Femur (tissue), 1 donor: ENCODE data around the gene TMEM203.
A peak's percentile ranks its signal among the peaks of the same experiment; 100 is the strongest.

ENCODE experiments used
- DNase-seq: peaks from one replicate; pipeline ENCODE4 v3.0.0-alpha.2; 2017

Gene TMEM203

DNA sequence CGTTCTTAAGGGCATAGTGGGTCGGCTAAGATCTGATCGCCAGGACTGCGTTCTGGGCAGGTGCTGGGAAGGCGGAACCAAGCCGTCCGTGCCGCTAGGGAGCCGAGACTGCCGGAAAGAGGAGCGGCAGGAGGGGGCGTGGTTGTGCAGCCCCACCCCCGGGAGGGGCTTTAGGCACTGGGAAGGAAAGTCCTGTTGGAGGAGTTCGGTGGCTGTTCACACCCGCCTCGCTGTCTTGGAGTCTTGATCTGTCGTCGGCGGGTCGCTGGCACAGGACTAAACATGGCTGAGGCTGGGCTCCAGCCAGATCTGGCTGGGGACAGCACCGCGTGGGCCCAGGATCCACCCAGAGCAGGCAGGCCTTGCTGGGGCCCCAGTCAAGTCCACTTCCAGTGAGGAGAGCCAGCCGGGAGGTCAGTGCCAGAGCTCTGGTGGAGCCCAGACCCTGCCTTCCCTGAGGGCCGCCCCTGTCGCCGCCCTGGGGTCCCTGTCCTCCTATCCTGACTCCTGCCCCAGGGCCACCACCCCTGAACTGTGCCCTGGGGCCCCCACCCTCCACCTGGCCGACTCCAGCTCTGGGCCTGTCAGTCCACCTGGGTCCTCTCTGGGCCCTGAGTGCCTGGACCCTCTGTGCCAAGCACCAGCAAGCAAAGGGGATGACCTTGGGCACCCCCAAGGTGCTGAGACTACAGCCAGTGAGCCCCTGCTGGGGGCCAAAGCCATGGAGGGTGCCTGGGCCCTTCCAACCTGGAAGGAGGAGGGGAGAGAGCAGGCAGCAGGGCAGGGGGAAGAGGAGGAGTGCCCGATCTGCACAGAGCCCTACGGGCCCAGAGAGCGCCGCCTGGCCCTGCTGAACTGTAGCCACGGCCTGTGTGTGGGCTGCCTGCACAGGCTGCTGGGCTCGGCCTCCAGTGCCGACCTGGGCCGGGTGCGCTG is 12.1 kb upstream of the TMEM203 start:
- DNase-seq = no peak

GRCh38 chr9:137216188-137216965 is 10.9 kb upstream of the TMEM203 start:
- no peak for DNase-seq

- DNase-seq = no peak
Observed at GRCh38 chr9:137215196-137215986, 9.9 kb upstream of the TMEM203 start.

DNA sequence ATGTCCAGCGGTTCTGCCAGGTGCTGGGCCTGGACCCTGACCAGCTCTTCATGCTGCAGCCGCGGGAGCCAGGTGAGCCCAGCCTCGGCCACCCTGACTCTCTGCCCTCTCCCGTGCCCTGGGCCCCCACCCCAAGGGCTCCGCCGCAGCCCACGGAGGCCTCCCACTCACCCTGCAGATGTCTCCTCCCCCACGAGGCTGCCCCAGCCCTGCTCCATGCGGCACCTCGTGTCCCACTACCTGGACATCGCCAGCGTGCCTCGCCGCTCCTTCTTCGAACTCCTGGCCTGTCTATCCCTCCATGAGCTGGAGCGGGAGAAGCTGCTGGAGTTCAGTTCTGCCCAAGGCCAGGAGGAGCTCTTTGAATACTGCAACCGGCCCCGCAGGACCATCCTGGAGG is 9.2 kb upstream of the TMEM203 start:
- DNase-seq = no peak

DNA sequence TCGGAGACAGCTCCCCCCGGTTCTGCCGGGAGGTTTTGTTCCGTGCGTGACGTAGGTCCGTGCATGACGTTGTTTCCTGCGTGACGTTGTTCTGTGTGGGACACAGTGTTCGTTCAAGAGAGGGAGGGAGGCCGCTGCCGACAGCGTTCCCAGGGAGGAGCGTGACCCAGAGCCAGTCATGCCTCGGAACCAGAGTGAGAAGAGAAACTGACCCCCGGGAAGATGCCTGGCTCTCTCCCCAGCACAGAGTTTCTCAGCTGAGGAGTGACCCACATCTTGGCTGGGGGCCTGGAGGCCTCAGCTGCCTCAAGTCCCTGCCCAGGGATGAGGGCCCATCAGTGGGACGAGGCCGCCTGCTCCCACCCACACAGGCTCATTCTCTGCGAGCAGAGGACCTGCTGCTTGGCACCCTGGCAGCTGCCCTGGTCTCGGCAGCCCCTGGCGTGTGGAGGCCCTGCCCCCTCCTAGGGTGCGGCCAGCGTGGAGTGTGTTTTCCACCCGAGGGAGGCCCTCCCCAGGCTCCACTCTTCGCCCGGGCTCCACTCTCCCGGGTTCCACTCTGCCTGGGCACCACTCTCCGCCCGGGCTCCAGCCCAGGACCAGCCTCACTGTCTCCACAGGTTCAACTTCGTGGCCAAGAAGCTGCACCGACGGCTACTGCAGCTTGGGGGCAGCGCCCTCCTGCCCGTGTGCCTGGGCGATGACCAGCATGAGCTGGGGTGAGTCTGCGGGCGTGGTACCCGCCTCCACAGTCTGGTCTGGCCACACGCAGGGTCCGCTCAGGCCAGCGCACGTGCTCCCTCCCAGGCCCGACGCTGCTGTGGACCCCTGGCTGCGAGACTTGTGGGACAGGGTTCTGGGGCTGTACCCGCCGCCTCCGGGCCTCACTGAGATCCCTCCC is 8.0 kb upstream of the TMEM203 start:
- no peak for DNase-seq

GRCh38 chr9:137212520-137212919 is 7.1 kb upstream of the TMEM203 start:
- no peak for DNase-seq

GRCh38 chr9:137211532-137211931 is 6.1 kb upstream of the TMEM203 start:
- no peak for DNase-seq

GRCh38 chr9:137206602-137207001 is 1.2 kb upstream of the TMEM203 start:
- DNase-seq = no peak

GRCh38 chr9:137204731-137205125 is 720 bp downstream of the TMEM203 start:
- no peak for DNase-seq

DNA sequence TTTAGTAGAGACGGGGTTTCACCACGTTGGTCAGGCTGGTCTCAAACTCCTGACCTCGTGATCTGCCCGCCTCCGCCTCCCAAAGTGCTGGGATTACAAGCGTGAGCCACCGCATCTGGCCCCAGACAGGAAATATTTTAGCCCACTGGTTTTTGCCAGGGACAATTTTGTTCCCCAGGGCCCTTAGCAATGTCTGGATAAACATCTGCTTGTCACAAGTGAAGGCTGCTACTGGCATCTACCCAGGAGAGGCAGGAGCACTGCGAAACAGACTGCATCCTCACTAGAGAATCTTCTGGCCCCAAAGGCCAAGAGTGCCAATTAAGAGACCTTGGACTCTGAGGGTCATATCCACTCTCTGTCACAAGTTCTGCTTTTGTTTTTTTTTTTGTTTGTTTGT is 2.5 kb downstream of the TMEM203 start:
- no peak for DNase-seq

- no peak for DNase-seq
Observed at GRCh38 chr9:137201205-137201868, 4.1 kb downstream of the TMEM203 start.

GRCh38 chr9:137200311-137201204 is 4.9 kb downstream of the TMEM203 start, which contains the start of gene TPRN:
Gene TPRN (minus strand): TSS chr9:137200741. CDS start chr9:137200711, 30 bp downstream.
- peak; percentile 99 for DNase-seq

DNA sequence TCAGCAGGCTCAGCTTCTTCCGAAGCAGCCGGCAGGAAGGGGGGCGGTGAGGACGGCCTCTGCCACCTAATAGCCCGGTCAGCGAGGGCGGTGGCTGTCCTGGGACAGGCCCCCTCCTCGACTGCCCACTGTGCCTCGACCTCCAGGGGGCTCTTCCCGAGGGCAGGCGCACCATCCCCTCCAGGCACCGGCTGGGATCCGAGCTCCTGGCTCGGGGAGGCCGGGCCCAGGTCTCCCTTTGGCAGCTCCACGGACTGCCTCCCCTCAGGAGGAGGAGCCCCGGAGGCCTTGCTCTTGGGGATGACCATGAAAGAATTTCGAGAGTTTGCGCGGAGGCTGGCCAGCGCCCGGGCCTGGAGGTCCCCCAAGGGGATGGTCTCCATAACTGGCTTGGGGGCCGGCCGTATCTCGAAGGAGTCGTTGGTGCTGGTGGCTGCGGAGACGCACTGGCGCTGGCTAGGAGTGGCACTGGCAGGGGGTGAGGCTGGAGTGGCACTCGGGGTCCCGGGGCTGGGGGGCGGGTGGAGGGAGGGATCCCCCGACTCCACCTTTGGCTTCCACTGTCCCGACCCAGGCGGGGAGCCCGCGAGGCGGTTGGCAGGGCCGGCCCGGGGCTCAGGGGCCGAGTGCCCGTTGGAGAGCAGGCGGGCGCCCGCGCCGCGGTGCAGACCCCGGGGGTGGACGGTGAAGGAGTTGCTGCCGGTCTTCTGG is 5.9 kb downstream of the TMEM203 start:
- no peak for DNase-seq

GRCh38 chr9:137198902-137199283 is 6.6 kb downstream of the TMEM203 start:
- DNase-seq = no peak

DNA sequence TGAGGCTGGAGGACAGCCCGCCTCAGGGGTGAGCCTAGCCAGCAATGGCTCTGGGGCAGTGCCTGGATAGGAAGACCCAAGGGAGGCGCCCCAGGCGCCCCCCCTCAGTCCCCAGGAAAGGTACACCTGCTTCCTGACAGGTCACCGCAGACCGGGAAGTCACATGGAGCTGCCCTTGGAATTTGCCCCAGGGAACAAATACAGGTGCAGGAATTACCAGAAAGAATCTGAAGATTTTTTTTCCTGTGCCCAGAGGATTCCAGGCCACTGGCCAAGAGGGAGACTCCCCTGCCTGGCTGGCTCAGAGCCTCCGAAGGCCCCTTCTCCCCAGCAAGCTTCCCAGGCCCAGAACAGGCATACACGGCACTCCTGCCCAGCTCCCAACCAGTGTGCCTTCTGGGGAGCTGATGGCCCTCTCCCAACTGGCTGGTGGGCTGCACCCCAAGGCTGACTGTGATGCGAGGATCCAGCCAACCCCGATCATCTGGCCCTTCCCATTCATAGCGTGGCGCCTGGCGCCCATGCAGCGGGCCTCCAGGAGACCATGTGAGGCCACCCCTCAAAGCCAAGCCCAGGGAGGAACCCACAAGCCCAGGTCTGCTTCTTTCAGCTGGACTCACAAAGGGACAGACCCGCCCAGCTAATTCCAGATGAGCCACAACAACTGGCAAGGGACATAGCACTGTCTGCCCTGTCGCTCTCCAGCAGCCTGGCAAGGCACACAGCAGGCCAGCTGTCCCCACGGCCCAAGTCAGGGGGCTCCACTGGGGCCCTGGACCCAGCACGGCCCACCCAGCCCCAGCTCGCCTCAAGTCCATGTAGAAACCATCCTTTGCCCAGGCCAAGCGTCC is 7.2 kb downstream of the TMEM203 start:
- no peak for DNase-seq

DNA sequence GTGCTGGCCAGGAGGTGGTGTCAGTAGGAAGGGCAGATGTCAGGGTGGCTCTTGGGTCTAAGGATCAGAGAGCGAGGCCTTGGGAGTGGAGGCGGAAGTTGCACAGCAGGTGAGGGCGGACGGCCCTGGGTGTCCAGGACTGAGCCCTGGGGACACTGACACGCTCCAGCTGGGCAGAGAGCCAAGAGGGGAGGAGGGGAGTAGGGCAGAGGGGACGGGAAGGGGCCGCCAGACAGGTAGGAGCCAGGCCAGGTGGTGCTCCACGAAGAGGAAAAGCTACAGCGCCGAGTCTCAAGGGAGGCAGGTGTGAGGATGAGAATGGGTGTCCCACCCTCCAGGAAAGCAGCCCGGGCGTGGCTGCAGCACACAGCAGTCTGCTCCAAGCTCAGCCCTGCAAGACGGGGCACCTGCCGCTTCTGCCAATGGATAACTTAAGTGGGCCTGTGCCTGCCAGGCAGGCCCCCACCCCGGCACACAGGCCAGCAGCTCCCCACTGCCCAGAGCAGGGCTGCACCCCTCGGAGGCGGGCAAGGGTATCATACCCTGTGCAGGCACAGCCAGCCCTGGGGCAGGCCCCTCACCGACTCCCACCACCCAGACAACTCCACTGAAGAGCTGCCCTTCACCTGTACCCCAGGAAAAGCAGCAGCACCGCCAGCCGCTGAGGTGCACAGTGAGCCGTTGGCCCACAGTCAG is 9.8 kb downstream of the TMEM203 start:
- DNase-seq = no peak

- no peak for DNase-seq
Observed at GRCh38 chr9:137194909-137195308, 10.5 kb downstream of the TMEM203 start.

GRCh38 chr9:137194388-137194787 is 11.1 kb downstream of the TMEM203 start:
- DNase-seq = no peak
